ENCODE data around the gene MARS1.

MARS1 gene

DNA sequence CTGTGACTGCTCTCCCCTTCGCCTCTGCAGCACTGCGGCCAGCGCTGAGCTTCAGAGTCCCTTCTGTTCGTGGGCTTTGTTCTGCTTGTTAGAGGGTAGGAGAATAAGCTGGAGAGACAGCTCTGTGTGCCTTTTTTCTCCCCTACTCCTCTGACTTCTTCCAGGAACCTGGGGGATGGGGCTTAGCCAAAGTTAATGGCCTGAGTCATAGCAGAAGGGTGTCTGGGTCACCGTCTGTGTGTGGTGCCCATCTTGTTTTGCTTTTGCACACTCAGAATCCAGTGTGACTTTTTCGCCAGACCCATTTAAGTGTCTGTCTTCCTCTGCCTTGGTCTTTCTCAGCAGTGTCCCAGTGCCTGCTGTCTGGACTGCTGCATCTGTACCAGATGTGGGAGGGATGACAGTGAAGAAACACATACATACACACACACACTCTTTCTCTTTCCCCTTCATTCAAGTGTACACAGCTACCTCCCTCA lies 65.0 kb downstream of the MARS1 start:
- H3K9ac ChIP-seq: no peak overlapping the region
- peaks cover 4% of the 10 kb centered on the region for H3K4me1 ChIP-seq
- H3K9me3 ChIP-seq (ENCODE audit: control insufficient read depth, low read length): no peaks in the 10 kb centered on the region
- no peaks in the 10 kb centered on the region for H3K36me3 ChIP-seq (ENCODE audit: control insufficient read depth, insufficient read depth, low read length)
- no peak overlapping the region for H2AFZ ChIP-seq
- H3K27me3 ChIP-seq (ENCODE audit: control insufficient read depth, insufficient read depth, low read length): no peaks in the 10 kb centered on the region
- TF ChIP-seq CTCF (IDR thresholded peaks at IDR 0.05): no peak
- H3K4me3 ChIP-seq (ENCODE audit: low read depth, low read length): no peak overlapping the region
- H3K79me2 ChIP-seq: peaks cover 2% of the 10 kb centered on the region
- no peak overlapping the region for H3K4me2 ChIP-seq (ENCODE audit: low read length)
- no peak overlapping the region for H3K27ac ChIP-seq

DNA sequence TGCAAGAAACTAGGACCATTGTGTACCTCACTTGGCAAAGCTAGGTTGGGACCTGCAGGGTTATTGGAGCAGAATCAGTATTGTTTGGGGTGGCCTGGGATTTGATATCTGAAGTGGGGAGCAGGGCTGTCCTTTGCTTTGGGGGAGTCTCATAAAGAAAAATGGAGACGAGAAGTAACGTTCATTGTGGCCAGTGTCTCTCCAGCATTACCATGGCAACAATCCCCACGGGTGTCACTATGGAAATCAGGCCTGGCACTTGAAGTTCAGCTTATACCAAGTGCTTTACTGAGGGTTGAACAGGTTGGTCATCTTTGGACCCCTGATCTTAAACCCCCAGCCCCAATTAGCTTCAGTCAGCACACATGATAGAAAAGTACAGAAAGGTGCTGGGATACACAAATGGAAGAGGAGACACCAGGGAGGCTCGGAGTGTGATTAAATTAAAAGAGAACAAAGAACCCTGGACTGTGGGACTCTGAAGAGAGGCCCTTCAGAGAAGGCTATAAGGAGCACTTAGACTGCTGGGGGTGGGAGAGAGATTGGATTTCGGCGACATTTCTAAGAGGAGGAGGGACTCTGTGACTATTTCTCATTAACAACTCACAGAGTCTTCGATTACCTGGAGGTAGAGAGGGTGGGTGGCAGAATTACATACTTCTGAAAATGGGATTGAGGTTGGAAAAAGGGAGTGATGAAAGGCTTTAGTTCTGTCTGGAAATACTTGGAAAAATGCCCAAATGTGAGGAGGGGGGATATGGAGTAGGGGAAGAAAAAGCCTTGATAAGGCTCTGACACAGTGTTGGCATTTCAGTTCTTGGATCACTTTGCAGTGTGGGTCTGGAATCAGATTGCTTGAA lies 65.7 kb downstream of the MARS1 start:
- no peaks in the 10 kb centered on the region for H3K36me3 ChIP-seq (ENCODE audit: control insufficient read depth, insufficient read depth, low read length)
- no peak overlapping the region for H3K9ac ChIP-seq
- H3K79me2 ChIP-seq: peaks cover 2% of the 10 kb centered on the region
- H3K4me1 ChIP-seq: peaks cover 4% of the 10 kb centered on the region
- no peak overlapping the region for H3K4me3 ChIP-seq (ENCODE audit: low read depth, low read length)
- no peak overlapping the region for H3K27ac ChIP-seq
- H3K4me2 ChIP-seq (ENCODE audit: low read length): no peak overlapping the region
- H3K9me3 ChIP-seq (ENCODE audit: control insufficient read depth, low read length): no peaks in the 10 kb centered on the region
- no peaks in the 10 kb centered on the region for H3K27me3 ChIP-seq (ENCODE audit: control insufficient read depth, insufficient read depth, low read length)
- H2AFZ ChIP-seq: no peak overlapping the region
- TF ChIP-seq CTCF (IDR thresholded peaks at IDR 0.05): no peak

GRCh38 chr12:57554453-57554852 lies 66.6 kb downstream of the MARS1 start:
- H2AFZ ChIP-seq: no peak overlapping the region
- peaks cover 4% of the 10 kb centered on the region for H3K4me1 ChIP-seq
- no peaks in the 10 kb centered on the region for H3K27me3 ChIP-seq (ENCODE audit: control insufficient read depth, insufficient read depth, low read length)
- H3K4me3 ChIP-seq (ENCODE audit: low read depth, low read length): no peak overlapping the region
- H3K79me2 ChIP-seq: peaks cover 2% of the 10 kb centered on the region
- no peak overlapping the region for H3K27ac ChIP-seq
- no peak overlapping the region for H3K9ac ChIP-seq
- no peaks in the 10 kb centered on the region for H3K36me3 ChIP-seq (ENCODE audit: control insufficient read depth, insufficient read depth, low read length)
- H3K9me3 ChIP-seq (ENCODE audit: control insufficient read depth, low read length): no peaks in the 10 kb centered on the region
- TF ChIP-seq CTCF (IDR thresholded peaks at IDR 0.05): no peak
- H3K4me2 ChIP-seq (ENCODE audit: low read length): no peak overlapping the region

DNA sequence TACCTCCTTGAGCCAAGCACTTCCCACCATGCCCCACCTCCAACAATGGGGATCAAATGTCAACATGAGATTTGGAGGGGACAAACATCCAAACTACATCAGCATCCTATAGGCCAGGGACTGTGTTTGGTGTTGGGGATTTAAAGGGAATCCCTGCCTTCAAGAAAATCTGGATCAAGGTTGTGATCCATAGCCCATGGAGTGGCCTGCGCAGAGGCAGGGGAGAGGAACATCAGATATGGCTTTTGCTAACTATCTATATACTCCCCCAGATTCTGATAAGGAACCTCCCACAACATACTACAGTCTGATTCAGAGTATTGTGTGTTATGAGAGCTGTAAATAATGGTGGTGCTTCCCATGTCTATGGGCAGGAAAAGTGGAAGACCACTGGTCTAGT lies 67.0 kb downstream of the MARS1 start:
- Histone ChIP-seq H2AFZ (no peak overlapping the region), H3K4me3 (ENCODE audit: low read depth, low read length) (no peak overlapping the region), H3K79me2 (no peaks in the 10 kb centered on the region), H3K9me3 (ENCODE audit: control insufficient read depth, low read length) (no peaks in the 10 kb centered on the region), H3K27ac (no peak overlapping the region), H3K27me3 (ENCODE audit: control insufficient read depth, insufficient read depth, low read length) (no peaks in the 10 kb centered on the region), H3K4me1 (peaks cover 4% of the 10 kb centered on the region), H3K36me3 (ENCODE audit: control insufficient read depth, insufficient read depth, low read length) (no peaks in the 10 kb centered on the region), H3K4me2 (ENCODE audit: low read length) (no peak overlapping the region), H3K9ac (no peak overlapping the region)
- TF ChIP-seq CTCF (IDR thresholded peaks at IDR 0.05): no peak

GRCh38 chr12:57558864-57559263 lies 71.0 kb downstream of the MARS1 start:
- no peak overlapping the region for H3K9ac ChIP-seq
- no peak for TF ChIP-seq CTCF (IDR thresholded peaks at IDR 0.05)
- no peak overlapping the region for H3K4me2 ChIP-seq (ENCODE audit: low read length)
- H3K4me3 ChIP-seq (ENCODE audit: low read depth, low read length): no peak overlapping the region
- H3K36me3 ChIP-seq (ENCODE audit: control insufficient read depth, insufficient read depth, low read length): no peaks in the 10 kb centered on the region
- H3K9me3 ChIP-seq (ENCODE audit: control insufficient read depth, low read length): no peaks in the 10 kb centered on the region
- H3K4me1 ChIP-seq: no peaks in the 10 kb centered on the region
- H3K79me2 ChIP-seq: no peaks in the 10 kb centered on the region
- H3K27me3 ChIP-seq (ENCODE audit: control insufficient read depth, insufficient read depth, low read length): no peaks in the 10 kb centered on the region
- no peak overlapping the region for H3K27ac ChIP-seq
- H2AFZ ChIP-seq: no peak overlapping the region
